ENCODE measurements around the gene DES.

DNA sequence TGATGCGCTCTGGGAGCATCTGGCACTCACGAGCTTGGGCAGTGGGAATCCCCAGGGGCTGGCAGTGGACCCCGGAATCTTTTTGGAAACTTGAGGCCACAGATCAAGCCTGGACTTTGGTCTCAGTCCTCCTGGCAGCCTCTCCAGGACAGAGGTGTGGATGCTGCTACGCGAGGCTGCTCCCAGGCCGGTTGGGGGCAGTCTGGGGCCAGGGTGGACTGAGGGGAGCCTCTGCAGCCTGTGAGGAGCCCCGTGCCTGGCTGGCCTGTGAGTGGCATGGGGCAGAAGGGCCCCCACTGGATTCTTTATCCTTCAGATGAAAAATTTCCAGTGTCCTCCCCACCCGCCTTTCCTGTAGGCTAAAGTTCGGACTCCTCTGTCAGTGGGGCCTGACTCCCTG is 12.7 kb upstream of the DES start:
- TF ChIP-seq, protein P1, sequence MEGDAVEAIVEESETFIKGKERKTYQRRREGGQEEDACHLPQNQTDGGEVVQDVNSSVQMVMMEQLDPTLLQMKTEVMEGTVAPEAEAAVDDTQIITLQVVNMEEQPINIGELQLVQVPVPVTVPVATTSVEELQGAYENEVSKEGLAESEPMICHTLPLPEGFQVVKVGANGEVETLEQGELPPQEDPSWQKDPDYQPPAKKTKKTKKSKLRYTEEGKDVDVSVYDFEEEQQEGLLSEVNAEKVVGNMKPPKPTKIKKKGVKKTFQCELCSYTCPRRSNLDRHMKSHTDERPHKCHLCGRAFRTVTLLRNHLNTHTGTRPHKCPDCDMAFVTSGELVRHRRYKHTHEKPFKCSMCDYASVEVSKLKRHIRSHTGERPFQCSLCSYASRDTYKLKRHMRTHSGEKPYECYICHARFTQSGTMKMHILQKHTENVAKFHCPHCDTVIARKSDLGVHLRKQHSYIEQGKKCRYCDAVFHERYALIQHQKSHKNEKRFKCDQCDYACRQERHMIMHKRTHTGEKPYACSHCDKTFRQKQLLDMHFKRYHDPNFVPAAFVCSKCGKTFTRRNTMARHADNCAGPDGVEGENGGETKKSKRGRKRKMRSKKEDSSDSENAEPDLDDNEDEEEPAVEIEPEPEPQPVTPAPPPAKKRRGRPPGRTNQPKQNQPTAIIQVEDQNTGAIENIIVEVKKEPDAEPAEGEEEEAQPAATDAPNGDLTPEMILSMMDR (IDR thresholded peaks at IDR 0.05; ENCODE audit: low read depth, low read length): no peak
- TF ChIP-seq, protein P2, sequence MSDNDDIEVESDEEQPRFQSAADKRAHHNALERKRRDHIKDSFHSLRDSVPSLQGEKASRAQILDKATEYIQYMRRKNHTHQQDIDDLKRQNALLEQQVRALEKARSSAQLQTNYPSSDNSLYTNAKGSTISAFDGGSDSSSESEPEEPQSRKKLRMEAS (IDR thresholded peaks at IDR 0.05; ENCODE audit: low read depth, low read length): no peak
- TF ChIP-seq POLR2A (IDR thresholded peaks at IDR 0.05; ENCODE audit: extremely low read depth, insufficient read length): no peak
